ENCODE results near the gene MOV10L1.

The MOV10L1 gene

DNA sequence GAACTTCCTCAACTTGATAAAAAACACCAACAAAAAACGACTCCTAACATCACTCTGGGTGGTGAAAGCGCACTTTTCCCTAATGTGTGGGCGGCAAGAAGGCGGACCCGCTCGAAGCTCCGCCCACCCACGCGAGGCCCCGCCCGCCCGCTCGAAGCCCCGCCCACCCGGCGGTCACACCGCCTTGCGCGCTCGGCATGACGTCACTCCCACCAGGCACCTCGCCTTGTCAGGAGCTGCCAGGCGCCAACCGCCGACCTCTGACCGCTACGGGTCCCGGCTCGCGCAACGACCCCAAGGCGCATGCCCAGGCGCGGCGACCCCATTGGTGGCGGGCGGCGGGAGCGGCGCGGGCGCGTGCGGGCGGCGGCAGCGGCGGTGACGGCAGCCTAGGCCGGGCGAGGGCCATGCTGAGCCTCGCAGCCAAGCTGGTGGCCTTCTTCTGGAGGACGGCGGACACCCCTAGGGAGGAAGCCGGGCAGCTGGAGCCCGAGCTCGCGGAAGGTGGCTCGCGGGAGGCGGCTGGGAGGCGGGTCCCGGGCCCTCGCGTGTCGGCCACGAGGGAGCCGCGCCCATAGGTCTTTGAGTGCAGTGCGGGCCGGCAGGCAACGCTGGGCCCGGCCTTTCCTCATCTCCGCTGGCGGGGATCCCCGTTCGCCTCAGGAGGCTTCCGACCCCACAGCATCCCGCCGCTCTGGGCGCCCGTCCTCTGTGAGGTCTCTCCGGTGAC lies at the start of gene MOV10L1:
Gene MOV10L1 (plus strand): TSS at position 325 of the 730 bp plus-strand sequence. CDS start 83 bp downstream, at position 408.
- H3K27ac ChIP-seq, result no peak within 1 kb of the TSS
- no peaks in the 10 kb centered on the region for H3K36me3 ChIP-seq
- H3K9me3 ChIP-seq (ENCODE audit: severe bottlenecking), result no peaks in the 10 kb centered on the region
- no peak for DNase-seq
- no peaks in the 10 kb centered on the region for H3K27me3 ChIP-seq (ENCODE audit: insufficient read depth, low read depth, severe bottlenecking)
- no peak within 1 kb of the TSS for H3K4me3 ChIP-seq (ENCODE audit: low read depth, low read length)
- TF ChIP-seq, protein P1, sequence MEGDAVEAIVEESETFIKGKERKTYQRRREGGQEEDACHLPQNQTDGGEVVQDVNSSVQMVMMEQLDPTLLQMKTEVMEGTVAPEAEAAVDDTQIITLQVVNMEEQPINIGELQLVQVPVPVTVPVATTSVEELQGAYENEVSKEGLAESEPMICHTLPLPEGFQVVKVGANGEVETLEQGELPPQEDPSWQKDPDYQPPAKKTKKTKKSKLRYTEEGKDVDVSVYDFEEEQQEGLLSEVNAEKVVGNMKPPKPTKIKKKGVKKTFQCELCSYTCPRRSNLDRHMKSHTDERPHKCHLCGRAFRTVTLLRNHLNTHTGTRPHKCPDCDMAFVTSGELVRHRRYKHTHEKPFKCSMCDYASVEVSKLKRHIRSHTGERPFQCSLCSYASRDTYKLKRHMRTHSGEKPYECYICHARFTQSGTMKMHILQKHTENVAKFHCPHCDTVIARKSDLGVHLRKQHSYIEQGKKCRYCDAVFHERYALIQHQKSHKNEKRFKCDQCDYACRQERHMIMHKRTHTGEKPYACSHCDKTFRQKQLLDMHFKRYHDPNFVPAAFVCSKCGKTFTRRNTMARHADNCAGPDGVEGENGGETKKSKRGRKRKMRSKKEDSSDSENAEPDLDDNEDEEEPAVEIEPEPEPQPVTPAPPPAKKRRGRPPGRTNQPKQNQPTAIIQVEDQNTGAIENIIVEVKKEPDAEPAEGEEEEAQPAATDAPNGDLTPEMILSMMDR (IDR thresholded peaks at IDR 0.05; ENCODE audit: low read depth, low read length), result no peak

DNA sequence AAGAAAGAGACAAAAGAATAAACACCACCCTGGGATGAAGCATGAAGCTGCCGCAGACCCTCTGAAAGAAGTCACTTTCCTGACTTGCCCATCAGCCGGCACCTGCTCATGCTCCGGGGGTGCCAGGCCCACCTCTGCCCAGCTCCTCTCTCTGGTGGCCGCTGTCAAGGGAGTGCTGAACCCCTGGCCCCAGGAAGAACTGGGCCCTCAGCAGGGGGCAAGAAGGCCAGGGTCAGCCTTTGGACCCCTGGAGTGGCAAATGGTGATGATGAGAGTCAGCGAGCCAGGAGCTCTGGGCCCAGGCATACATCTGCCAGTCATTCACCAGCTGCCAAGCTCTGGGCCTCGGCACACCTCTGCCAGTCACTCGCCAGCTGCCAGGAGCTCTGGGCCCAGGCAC lies 49.1 kb upstream of the MOV10L1 start:
- Histone ChIP-seq H3K4me3 (ENCODE audit: low read depth, low read length) (no peak overlapping the region), H3K27me3 (ENCODE audit: insufficient read depth, low read depth, severe bottlenecking) (no peaks in the 10 kb centered on the region), H3K27ac (no peak overlapping the region), H3K9me3 (ENCODE audit: severe bottlenecking) (no peaks in the 10 kb centered on the region), H3K36me3 (no peaks in the 10 kb centered on the region)
- TF ChIP-seq, protein P1 (IDR thresholded peaks at IDR 0.05; ENCODE audit: low read depth, low read length), result no peak
- DNase-seq, result no peak

DNA sequence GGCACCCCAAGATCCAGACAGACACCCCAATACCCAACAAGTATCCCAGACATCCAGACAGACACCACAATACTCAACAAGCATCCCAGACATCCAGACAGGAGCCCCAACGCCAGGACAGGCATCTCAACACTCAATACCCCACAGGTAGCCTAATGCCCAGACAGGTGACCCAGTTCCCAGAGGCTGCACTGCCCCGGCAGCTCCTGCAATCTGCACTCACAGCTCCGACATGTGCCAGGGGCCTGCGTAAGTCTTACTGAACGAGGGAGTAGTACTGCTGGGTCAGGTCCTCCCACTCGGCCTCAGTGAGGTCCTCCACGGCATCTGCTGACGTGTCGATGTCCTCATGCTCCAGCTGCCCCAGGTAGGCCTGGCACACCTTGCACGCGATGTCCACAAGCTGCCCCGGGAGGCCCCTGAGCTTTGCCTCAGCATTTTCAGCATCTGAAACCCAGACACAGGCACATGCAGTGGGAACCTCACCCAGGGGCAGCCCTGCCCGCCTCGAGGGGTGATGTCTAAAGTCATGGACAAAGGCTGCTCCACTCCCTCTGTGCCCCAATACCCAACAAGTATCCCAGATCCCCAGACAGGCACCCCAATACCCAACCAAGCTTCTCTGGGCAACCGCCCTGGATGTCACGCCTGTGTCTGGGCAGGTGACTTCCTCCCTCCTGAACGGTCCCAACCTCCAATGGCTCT lies 48.3 kb upstream of the MOV10L1 start:
- TF ChIP-seq, protein P1 (IDR thresholded peaks at IDR 0.05; ENCODE audit: low read depth, low read length), result no peak
- no peaks in the 10 kb centered on the region for H3K9me3 ChIP-seq (ENCODE audit: severe bottlenecking)
- no peak overlapping the region for H3K27ac ChIP-seq
- no peaks in the 10 kb centered on the region for H3K36me3 ChIP-seq
- H3K4me3 ChIP-seq (ENCODE audit: low read depth, low read length), result no peak overlapping the region
- no peaks in the 10 kb centered on the region for H3K27me3 ChIP-seq (ENCODE audit: insufficient read depth, low read depth, severe bottlenecking)
- DNase-seq, result no peak

DNA sequence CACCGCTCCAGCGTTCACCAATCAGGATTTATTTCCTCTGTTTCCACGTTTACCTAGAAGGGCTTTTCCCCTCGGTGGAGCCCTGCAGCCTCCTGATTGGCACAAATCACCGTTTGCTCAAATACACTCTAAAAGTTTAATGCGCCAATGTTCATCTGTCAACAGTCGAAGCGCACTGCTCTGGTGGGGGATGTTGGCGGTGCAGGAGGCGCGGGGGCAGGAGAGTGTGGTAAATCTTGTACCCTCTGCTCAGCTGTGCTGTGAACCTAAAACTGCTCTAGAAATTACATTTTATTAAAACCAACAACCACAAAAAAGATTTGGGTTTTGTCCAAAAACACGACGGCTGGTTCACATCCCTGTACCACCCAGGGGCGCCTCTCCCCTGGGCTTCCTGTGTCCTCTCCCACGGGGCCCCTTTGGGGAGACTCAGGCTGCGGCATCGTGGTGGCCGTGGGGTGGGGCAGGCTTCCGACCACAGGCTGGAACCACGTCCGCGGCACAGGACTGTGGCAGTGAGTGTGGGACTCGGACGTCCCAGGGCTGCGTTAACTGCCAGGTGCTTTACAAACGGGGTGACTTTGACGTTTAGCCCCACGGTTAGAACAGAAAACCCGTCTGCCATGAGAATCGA lies 45.2 kb upstream of the MOV10L1 start:
- TF ChIP-seq, protein P1 (IDR thresholded peaks at IDR 0.05; ENCODE audit: low read depth, low read length), result no peak
- no peaks in the 10 kb centered on the region for H3K9me3 ChIP-seq (ENCODE audit: severe bottlenecking)
- no peak for DNase-seq
- H3K4me3 ChIP-seq (ENCODE audit: low read depth, low read length), result no peak overlapping the region
- no peaks in the 10 kb centered on the region for H3K36me3 ChIP-seq
- no peak overlapping the region for H3K27ac ChIP-seq
- H3K27me3 ChIP-seq (ENCODE audit: insufficient read depth, low read depth, severe bottlenecking), result no peaks in the 10 kb centered on the region

DNA sequence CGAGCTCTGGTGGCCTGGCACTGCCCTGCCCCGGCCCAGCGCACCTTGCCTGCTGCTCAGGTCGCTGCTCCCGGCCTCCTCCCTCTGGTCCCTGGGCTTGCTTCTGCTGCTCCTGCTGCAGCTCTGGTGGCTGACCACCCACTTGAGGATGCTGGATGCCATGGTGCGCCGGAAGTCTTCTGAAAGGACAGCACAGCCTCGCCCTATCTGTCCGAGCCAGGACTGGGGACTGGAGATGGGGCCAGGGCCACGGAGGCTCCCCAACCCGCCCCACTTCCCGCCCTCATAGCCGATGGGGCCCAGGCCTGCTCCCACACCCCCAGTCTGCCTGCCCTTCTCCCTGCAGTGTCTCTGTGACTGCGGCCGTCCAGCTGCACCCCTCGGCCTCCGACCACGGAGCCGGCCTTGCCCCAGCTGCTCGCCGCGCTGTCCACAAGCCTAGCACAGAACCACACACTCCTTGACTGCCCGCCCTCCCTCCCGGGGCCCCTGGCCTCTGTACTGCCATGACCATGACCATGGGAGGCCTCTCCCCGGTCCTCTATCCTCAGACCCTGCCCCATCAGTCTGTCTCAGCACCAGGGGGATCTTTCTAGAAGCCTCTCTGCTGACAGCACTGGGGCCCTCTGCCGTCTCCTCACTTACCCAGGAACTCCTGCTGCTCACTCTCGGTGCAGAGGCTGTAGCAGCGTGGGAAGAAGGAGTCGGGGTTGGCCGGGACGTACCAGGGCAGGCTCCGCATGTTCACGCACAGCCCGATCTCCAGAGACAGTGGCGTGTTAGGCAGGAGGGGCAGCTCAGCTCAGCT lies 44.4 kb upstream of the MOV10L1 start:
- Histone ChIP-seq H3K4me3 (ENCODE audit: low read depth, low read length) (no peak overlapping the region), H3K9me3 (ENCODE audit: severe bottlenecking) (no peaks in the 10 kb centered on the region), H3K27ac (no peak overlapping the region), H3K27me3 (ENCODE audit: insufficient read depth, low read depth, severe bottlenecking) (no peaks in the 10 kb centered on the region), H3K36me3 (no peaks in the 10 kb centered on the region)
- TF ChIP-seq, protein P1 (IDR thresholded peaks at IDR 0.05; ENCODE audit: low read depth, low read length), result no peak
- no peak for DNase-seq
